K562 (cell line): ENCODE results near the gene SLC7A8. TPM values are rescaled to one million over a fixed set of nuclear protein-coding genes. Genes with fewer than 3 reads are reported as not detected.

Source experiments
- ETV5 ChIP-seq: sonication (generic); formaldehyde crosslinking; IDR thresholded peaks from 2 replicates; pipeline ENCODE4 v1.4.0; 2020; ENCODE audit warnings: low read depth, mild to moderate bottlenecking, missing genetic modification reagents
- FOXJ3 ChIP-seq: sonication (generic); formaldehyde crosslinking; IDR thresholded peaks from 2 replicates; pipeline ENCODE4 v1.4.0; 2020; ENCODE audit warnings: mild to moderate bottlenecking, missing genetic modification reagents
- HDAC2 ChIP-seq: fragments of 450-650 bp; IDR thresholded peaks from 2 replicates; pipeline ENCODE4 v1.6.1; 2016; ENCODE audit warnings: mild to moderate bottlenecking
- HDGF ChIP-seq: fragments of 450-650 bp; IDR thresholded peaks from 2 replicates; pipeline ENCODE4 v1.6.1; 2016
- ILF3 ChIP-seq: fragments of 450-650 bp; IDR thresholded peaks from 2 replicates; pipeline ENCODE4 v1.6.1; 2018; ENCODE audit warnings: antibody characterized with exemption, mild to moderate bottlenecking, moderate library complexity, borderline replicate concordance
- NR2C1 ChIP-seq, 2 experiments: fragments of 450-650 bp; IDR thresholded peaks; 2 replicates each; pipeline ENCODE4 v1.6.1; 2017; ENCODE audit warnings: mild to moderate bottlenecking in 2 of 2, antibody characterized with exemption in 1 of 2, inconsistent platforms in 1 of 2, missing compliant biosample characterization in 1 of 2, missing genetic modification characterization in 1 of 2
- RBFOX2 ChIP-seq: fragments of 200-400 bp; formaldehyde crosslinking; IDR thresholded peaks from 2 replicates; pipeline ENCODE4 v1.6.1; 2017; ENCODE audit warnings: low read depth, mild to moderate bottlenecking, low read length, moderate library complexity
- SNRNP70 ChIP-seq: fragments of 200-400 bp; formaldehyde crosslinking; optimal IDR thresholded peaks from 2 replicates; pipeline ENCODE3; 2017; ENCODE audit warnings: low read depth, low read length
- SPI1 ChIP-seq: IDR thresholded peaks from 2 replicates; pipeline ENCODE4 v1.6.1; 2011; ENCODE audit warnings: low read depth, low read length, control low read depth, borderline replicate concordance
- TAF9B ChIP-seq: fragments of 450-650 bp; IDR thresholded peaks from 2 replicates; pipeline ENCODE4 v1.6.1; 2018; ENCODE audit warnings: mild to moderate bottlenecking; ENCODE audit not compliant: partially characterized antibody
- TCF3 ChIP-seq: sonication (generic); formaldehyde crosslinking; IDR thresholded peaks from 2 replicates; pipeline ENCODE4 v1.4.0; 2020; ENCODE audit warnings: mild to moderate bottlenecking, missing genetic modification reagents
- TOE1 ChIP-seq, 2 experiments: fragments of 450-650 bp in 1 of 2; sonication (generic) in 1 of 2; formaldehyde crosslinking in 1 of 2; IDR thresholded peaks; 2 replicates each; pipeline versions ENCODE4 v1.7.1 to v1.8.0; 2016 to 2022; ENCODE audit warnings: borderline replicate concordance in 2 of 2, mild to moderate bottlenecking in 2 of 2, antibody characterized with exemption in 1 of 2, inconsistent platforms in 1 of 2, low read depth in 1 of 2, missing genetic modification reagents in 1 of 2, moderate library complexity in 1 of 2
- TRIM28 ChIP-seq: fragments of 450-650 bp; IDR thresholded peaks from 2 replicates; pipeline ENCODE4 v1.6.1; 2017
- USF1 ChIP-seq: sonication (generic); formaldehyde crosslinking; IDR thresholded peaks from 2 replicates; pipeline ENCODE4 v1.9.0; 2022; ENCODE audit warnings: mild to moderate bottlenecking, missing genetic modification reagents
- ZBTB34 ChIP-seq: fragments of 250-450 bp; sonication (Bioruptor Pico); IDR thresholded peaks from 2 replicates; pipeline ENCODE4 v1.8.0; 2021; ENCODE audit warnings: mild to moderate bottlenecking, moderate library complexity
- ZNF174 ChIP-seq: fragments of 250-450 bp; sonication (Bioruptor Pico); IDR thresholded peaks from 2 replicates; pipeline ENCODE4 v1.4.0; 2020; ENCODE audit warnings: mild to moderate bottlenecking
- ZNF384 ChIP-seq: IDR thresholded peaks from 2 replicates; pipeline ENCODE4 v1.6.1; 2012; ENCODE audit warnings: low read depth, low read length, improper control_type of control experiment
- ZNF431 ChIP-seq: sonication (generic); formaldehyde crosslinking; IDR thresholded peaks from 2 replicates; pipeline ENCODE4 v1.8.0; 2022; ENCODE audit warnings: mild to moderate bottlenecking, missing genetic modification reagents
- ZNF695 ChIP-seq: fragments of 450-650 bp; formaldehyde crosslinking; IDR thresholded peaks from 2 replicates; pipeline ENCODE4 v1.4.0; 2020; ENCODE audit warnings: mild to moderate bottlenecking, moderate library complexity
- ZNF740 ChIP-seq, 3 experiments: fragments of 200-800 bp in 1 of 3; sonication (Bioruptor generic) in 1 of 3; sonication (generic) in 1 of 3; formaldehyde crosslinking in 1 of 3; IDR thresholded peaks; 2 replicates each; pipeline versions ENCODE4 v1.6.1 to v1.8.0; 2016 to 2022; ENCODE audit warnings: mild to moderate bottlenecking in 2 of 3, missing compliant biosample characterization in 2 of 3, missing genetic modification characterization in 2 of 3, missing genetic modification reagents in 1 of 3
- polyA plus RNA-seq, 8 experiments: library from polyadenylated mRNA; depleted of rRNA in 4 of 8; stranded (reverse) in 5 of 8; unstranded in 3 of 8; fragments of >200 nt; fragmentation: Nextera tagmentation in 2 of 8; fragmentation: Illumina TruSeq in 1 of 8; extraction: Ambion mirVana in 2 of 8; extraction: Trizol in 1 of 8; gene quantifications; 2 replicates each; pipeline versions ENCODE4 v1.2.1 to v1.2.3, GENCODE V29; 2011 to 2014; ENCODE audit warnings: inconsistent platforms in 1 of 8, missing spikeins in 1 of 8
- total RNA-seq, 7 experiments: library from RNA; depleted of rRNA in 6 of 7; stranded (reverse); fragments of >200 nt in 6 of 7; fragmentation: Illumina TruSeq in 2 of 7; extraction: Trizol in 2 of 7; gene quantifications; 2 replicates each; pipeline versions ENCODE4 v1.2.1 to v1.2.3, GENCODE V29; 2011 to 2021; ENCODE audit warnings: low replicate concordance in 1 of 7
- TF ChIP-seq, protein P1 (sequence below): fragments of 450-650 bp; formaldehyde crosslinking; IDR thresholded peaks from 2 replicates; pipeline ENCODE4 v1.4.0; 2020; ENCODE audit warnings: mild to moderate bottlenecking, moderate library complexity
- TF ChIP-seq, protein P2 (sequence below): fragments of 250-450 bp; sonication (Bioruptor Pico); IDR thresholded peaks from 2 replicates; pipeline ENCODE4 v1.4.0; 2020; ENCODE audit warnings: mild to moderate bottlenecking, moderate library complexity

Gene SLC7A8
- total and polyA plus RNA-seq, 9 of the 15 experiments (the other 6 are each of a cell fraction or from before 2014, with no cell fraction given), result 2.0 to 33.0 (median 6.0) TPM

DNA sequence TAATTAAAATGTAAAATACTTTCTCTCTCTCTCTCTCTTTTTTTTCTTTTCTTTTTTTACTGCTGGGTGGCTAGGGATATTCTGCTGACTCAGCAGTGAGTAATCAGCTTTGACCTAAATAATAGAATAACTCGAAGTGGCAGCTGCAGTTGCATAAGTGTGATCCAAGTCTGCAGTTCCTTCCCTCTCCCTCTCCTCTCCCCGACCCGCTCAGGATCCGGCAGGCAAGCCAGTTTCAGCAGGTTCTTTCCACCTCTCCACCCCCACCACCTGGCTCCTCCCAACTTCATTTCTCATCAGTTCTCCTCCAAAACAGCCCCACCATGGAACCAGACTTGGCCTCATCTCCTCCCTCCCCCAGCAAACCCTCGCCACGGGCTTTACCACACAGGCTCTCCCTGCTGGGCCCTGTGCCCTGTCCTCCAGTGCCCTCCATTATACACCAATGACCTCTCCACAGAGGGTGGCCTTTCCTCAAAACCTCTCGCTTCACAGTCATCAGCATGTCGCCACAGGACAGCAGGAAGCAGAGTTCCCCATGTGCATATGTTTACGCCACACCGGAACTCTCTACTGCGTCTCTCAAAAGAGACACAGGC lies 22.4 kb downstream of the SLC7A8 start (continued):
- TF ChIP-seq ZNF431 (CRISPR knock-in tag), result no peak
- peak; percentile 38; the same call in 1 of the 2 replicates for TF ChIP-seq SPI1
- TF ChIP-seq RBFOX2, result peak; percentile 56
- peak; percentile 81 for TF ChIP-seq TAF9B
- TF ChIP-seq TRIM28, result peak; percentile 46; the same call in 1 of the 2 replicates
- TF ChIP-seq ZNF695 (CRISPR knock-in tag), result no peak
- peak; percentile 53; the same call in 1 of the 2 replicates for TF ChIP-seq ZNF384
- TF ChIP-seq ZNF740 (CRISPR knock-in tag; IDR thresholded peaks at IDR 0.05), result peak; percentile 59; the same call in 1 of the 2 replicates
- no peak for TF ChIP-seq ZNF740 (tag; IDR thresholded peaks at IDR 0.05)
- TF ChIP-seq TCF3 (CRISPR knock-in tag), result no peak
- no peak for TF ChIP-seq ILF3
- TF ChIP-seq HDAC2, result peak; percentile 63
- TF ChIP-seq, protein P1, sequence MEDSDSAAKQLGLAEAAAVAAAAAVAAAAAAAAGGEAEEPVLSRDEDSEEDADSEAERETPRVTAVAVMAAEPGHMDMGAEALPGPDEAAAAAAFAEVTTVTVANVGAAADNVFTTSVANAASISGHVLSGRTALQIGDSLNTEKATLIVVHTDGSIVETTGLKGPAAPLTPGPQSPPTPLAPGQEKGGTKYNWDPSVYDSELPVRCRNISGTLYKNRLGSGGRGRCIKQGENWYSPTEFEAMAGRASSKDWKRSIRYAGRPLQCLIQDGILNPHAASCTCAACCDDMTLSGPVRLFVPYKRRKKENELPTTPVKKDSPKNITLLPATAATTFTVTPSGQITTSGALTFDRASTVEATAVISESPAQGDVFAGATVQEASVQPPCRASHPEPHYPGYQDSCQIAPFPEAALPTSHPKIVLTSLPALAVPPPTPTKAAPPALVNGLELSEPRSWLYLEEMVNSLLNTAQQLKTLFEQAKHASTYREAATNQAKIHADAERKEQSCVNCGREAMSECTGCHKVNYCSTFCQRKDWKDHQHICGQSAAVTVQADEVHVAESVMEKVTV (CRISPR knock-in tag), result no peak
- TF ChIP-seq, protein P2, sequence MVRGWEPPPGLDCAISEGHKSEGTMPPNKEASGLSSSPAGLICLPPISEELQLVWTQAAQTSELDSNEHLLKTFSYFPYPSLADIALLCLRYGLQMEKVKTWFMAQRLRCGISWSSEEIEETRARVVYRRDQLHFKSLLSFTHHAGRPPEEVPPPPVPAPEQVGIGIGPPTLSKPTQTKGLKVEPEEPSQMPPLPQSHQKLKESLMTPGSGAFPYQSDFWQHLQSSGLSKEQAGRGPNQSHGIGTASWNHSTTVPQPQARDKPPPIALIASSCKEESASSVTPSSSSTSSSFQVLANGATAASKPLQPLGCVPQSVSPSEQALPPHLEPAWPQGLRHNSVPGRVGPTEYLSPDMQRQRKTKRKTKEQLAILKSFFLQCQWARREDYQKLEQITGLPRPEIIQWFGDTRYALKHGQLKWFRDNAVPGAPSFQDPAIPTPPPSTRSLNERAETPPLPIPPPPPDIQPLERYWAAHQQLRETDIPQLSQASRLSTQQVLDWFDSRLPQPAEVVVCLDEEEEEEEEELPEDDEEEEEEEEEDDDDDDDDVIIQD (CRISPR knock-in tag), result no peak
- no peak for TF ChIP-seq USF1
- TF ChIP-seq NR2C1 (IDR thresholded peaks at IDR 0.05), result peak; percentile 37; the same call in 1 of the 2 replicates
- 0 out of 2 replicates have a peak, but pooled peaks have one; percentile 22 for TF ChIP-seq NR2C1 (tag; IDR thresholded peaks at IDR 0.05)
- no peak for TF ChIP-seq ZNF174 (CRISPR knock-in tag)
- TF ChIP-seq TOE1 (IDR thresholded peaks at IDR 0.05; ENCODE audit: borderline replicate concordance), result 0 out of 2 replicates have a peak, but pooled peaks have one; percentile 24
- no peak for TF ChIP-seq TOE1 (CRISPR knock-in tag; IDR thresholded peaks at IDR 0.05; ENCODE audit: borderline replicate concordance, low read depth)
- peak; percentile 88 for TF ChIP-seq HDGF
- no peak for TF ChIP-seq ZBTB34 (CRISPR knock-in tag)
- TF ChIP-seq FOXJ3, result no peak
- no peak for TF ChIP-seq SNRNP70
- no peak for TF ChIP-seq ETV5 (CRISPR knock-in tag)
